GM18505 (cell line): ENCODE data around the gene RLF.
"Not testable (repeated sequence)": the region's sequence is repeated elsewhere in the genome, so short reads cannot be mapped to it uniquely, and the experiment has no call there.

Source experiments
- ATAC-seq: cut with Tn5 transposase; IDR thresholded peaks from one replicate; pipeline ENCODE4 v1.9.1; 2021; ENCODE audit not compliant: unreplicated experiment
- POLR2A ChIP-seq: IDR thresholded peaks from 4 replicates; pipeline ENCODE4 v1.6.1; 2011; ENCODE audit warnings: borderline replicate concordance; ENCODE audit not compliant: insufficient read depth, insufficient read length; ENCODE audit errors: extremely low read depth

RLF gene

GRCh38 chr1:40153073-40153770 is 8.0 kb upstream of the RLF start:
- ATAC-seq = peak; percentile 50
- no peak for TF ChIP-seq POLR2A

- TF ChIP-seq POLR2A = no peak
- ATAC-seq = no peak
These were observed 6.1 kb upstream of the RLF start for GRCh38 chr1:40155135-40155534.

- TF ChIP-seq POLR2A = no peak
- ATAC-seq = no peak
These were observed 5.3 kb upstream of the RLF start for GRCh38 chr1:40155910-40156309.

- no peak for TF ChIP-seq POLR2A
- ATAC-seq = no peak
These were observed 422 bp upstream of the RLF start for GRCh38 chr1:40160806-40161124.

GRCh38 chr1:40161888-40162397 is 756 bp downstream of the RLF start:
- TF ChIP-seq POLR2A = no peak
- no peak for ATAC-seq

GRCh38 chr1:40162753-40163441 is 1.7 kb downstream of the RLF start:
- ATAC-seq = no peak
- no peak for TF ChIP-seq POLR2A

GRCh38 chr1:40167317-40167716 is 6.1 kb downstream of the RLF start:
- no peak for TF ChIP-seq POLR2A
- ATAC-seq = no peak

- TF ChIP-seq POLR2A = no peak
- ATAC-seq = no peak
These were observed 9.8 kb downstream of the RLF start for GRCh38 chr1:40171036-40171435.

- no peak for TF ChIP-seq POLR2A
- ATAC-seq = no peak
These were observed 13.6 kb downstream of the RLF start for GRCh38 chr1:40174788-40175187.

GRCh38 chr1:40176989-40177388 is 15.8 kb downstream of the RLF start:
- not testable (repeated sequence) for ATAC-seq

- TF ChIP-seq POLR2A = no peak
- ATAC-seq = no peak
These were observed 17.0 kb downstream of the RLF start for GRCh38 chr1:40178200-40178599.

GRCh38 chr1:40179496-40180089 is 18.4 kb downstream of the RLF start:
- no peak for TF ChIP-seq POLR2A

GRCh38 chr1:40183055-40183710 is 22.0 kb downstream of the RLF start:
- no peak for ATAC-seq
- TF ChIP-seq POLR2A = no peak

More at GRCh38 chr1:40179496-40180089, 18.4 kb downstream of the RLF start:
- no peak for ATAC-seq
